ENCODE results near the gene STMND1. TPM values are rescaled to one million over a fixed set of nuclear protein-coding genes. Genes with fewer than 3 reads are reported as not detected.
A peak's percentile ranks its signal among the peaks of the same experiment; 100 is the strongest.

STMND1 gene
- total RNA-seq, 1 donor from 2014 or later: not detected

GRCh38 chr6:17151888-17152287, 50.0 kb downstream of the STMND1 start:
- DNase-seq (ENCODE audit: missing footprints) (no peak), ATAC-seq (no peak)
- intact Hi-C loops (cut with DNase I): no loop called here

GRCh38 chr6:17152703-17153102, 50.9 kb downstream of the STMND1 start:
- intact Hi-C loops (cut with DNase I): no loop called here
- no peak for ATAC-seq
- no peak for DNase-seq (ENCODE audit: missing footprints)

GRCh38 chr6:17156112-17156921, 54.5 kb downstream of the STMND1 start:
- DNase-seq (ENCODE audit: missing footprints): no peak
- ATAC-seq: no peak
- intact Hi-C loops (cut with DNase I): loop anchor here (5.0 kb wide), 2 partner anchors 646 to 966 kb away; partner anchors contain the start of gene NHLRC1

- ATAC-seq: no peak
- intact Hi-C loops (cut with DNase I): loop anchor here (1.0 to 5.0 kb wide), 3 partner anchors 427 to 965 kb away; partner anchors contain the start of gene NHLRC1
- no peak for DNase-seq (ENCODE audit: missing footprints)
Observed at GRCh38 chr6:17156966-17157365, 55.1 kb downstream of the STMND1 start.

- DNase-seq (ENCODE audit: missing footprints) (no peak), ATAC-seq (no peak)
- intact Hi-C loops (cut with DNase I): loop anchor here (1.0 to 5.0 kb wide), 3 partner anchors 427 to 965 kb away; partner anchors contain the start of gene NHLRC1
Observed at GRCh38 chr6:17157617-17158016, 55.8 kb downstream of the STMND1 start.

GRCh38 chr6:17159240-17159639, 57.4 kb downstream of the STMND1 start:
- no peak for DNase-seq (ENCODE audit: missing footprints)
- intact Hi-C loops (cut with DNase I): loop anchor here (5.0 kb wide), 2 partner anchors 643 to 963 kb away; partner anchors contain the start of gene NHLRC1
- ATAC-seq: no peak

GRCh38 chr6:17161076-17161475, 59.2 kb downstream of the STMND1 start:
- no peak for DNase-seq (ENCODE audit: missing footprints)
- intact Hi-C loops (cut with DNase I): no loop called here
- ATAC-seq: no peak

- DNase-seq (ENCODE audit: missing footprints) (no peak), ATAC-seq (no peak)
- intact Hi-C loops (cut with DNase I): loop anchor here (5.0 kb wide), 1 partner anchor 117 kb away; the partner anchor contains the start of gene RBM24
Observed at GRCh38 chr6:17165383-17165782, 63.5 kb downstream of the STMND1 start.

GRCh38 chr6:17167327-17167979, 65.6 kb downstream of the STMND1 start:
- DNase-seq (ENCODE audit: missing footprints): no peak
- peak; percentile 87 for ATAC-seq
- intact Hi-C loops (cut with DNase I): loop anchor here (5.0 kb wide), 1 partner anchor 115 kb away; the partner anchor contains the start of gene RBM24

GRCh38 chr6:17169291-17169690, 67.4 kb downstream of the STMND1 start:
- DNase-seq (ENCODE audit: missing footprints) (no peak), ATAC-seq (no peak)
- intact Hi-C loops (cut with DNase I): loop anchor here (5.0 kb wide), 1 partner anchor 113 kb away; the partner anchor contains the start of gene RBM24

- no peak for DNase-seq (ENCODE audit: missing footprints)
- ATAC-seq: no peak
- intact Hi-C loops (cut with DNase I): loop anchor here (5.0 kb wide), 1 partner anchor 113 kb away; the partner anchor contains the start of gene RBM24
Observed at GRCh38 chr6:17169711-17170110, 67.9 kb downstream of the STMND1 start.

- ATAC-seq: no peak
- DNase-seq (ENCODE audit: missing footprints): no peak
- intact Hi-C loops (cut with DNase I): no loop called here
Observed at GRCh38 chr6:17172836-17173470, 71.1 kb downstream of the STMND1 start.

GRCh38 chr6:17178326-17178725, 76.5 kb downstream of the STMND1 start:
- DNase-seq (ENCODE audit: missing footprints) (no peak), ATAC-seq (no peak)
- intact Hi-C loops (cut with DNase I): no loop called here

- intact Hi-C loops (cut with DNase I): no loop called here
- DNase-seq (ENCODE audit: missing footprints): no peak
- no peak for ATAC-seq
Observed at GRCh38 chr6:17178754-17179529, 77.1 kb downstream of the STMND1 start.

GRCh38 chr6:17179530-17180073, 77.8 kb downstream of the STMND1 start:
- DNase-seq (ENCODE audit: missing footprints) (no peak), ATAC-seq (no peak)
- intact Hi-C loops (cut with DNase I): no loop called here
